ENCODE data around the gene LAMTOR1.

GRCh38 chr11:72105888-72106287 is 2.8 kb upstream of the LAMTOR1 start, which contains the start of gene TOMT:
- TF ChIP-seq CTCF (IDR thresholded peaks at IDR 0.05 in 8 of 11, conservative IDR thresholded peaks at IDR 0.05 in 3 of 11) (no peak), POLR2AphosphoS5 (IDR thresholded peaks at IDR 0.05) (no peak), POLR2A (IDR thresholded peaks at IDR 0.05) (no peak)

Measured in spleen (tissue), 7 donors.